Stomach (tissue), 9 donors: Measurements from ENCODE around the gene CYTH3. TPM values are rescaled to one million over a fixed set of nuclear protein-coding genes. Genes with fewer than 3 reads are reported as not detected.

Source experiments
- DNase-seq, 2 donors: peaks; one replicate each; pipeline versions ENCODE4 v3.0.0 to v3.0.0-alpha.2; 2013 to 2019
- H3K27ac ChIP-seq, 5 donors: fragments of 200-600 bp in 4 of 5; sonication (generic) in 4 of 5; one replicate each; pipeline ENCODE4 v1.5.1; 2013 to 2019; ENCODE audit warnings: mild to moderate bottlenecking in 1 of 5, moderate library complexity in 1 of 5
- H3K27me3 ChIP-seq, 3 donors: fragments of 200-600 bp; sonication (generic); one replicate each; pipeline ENCODE4 v1.5.1; 2017 to 2019; ENCODE audit warnings: mixed run types in 1 of 3
- H3K36me3 ChIP-seq, 4 donors: fragments of 200-600 bp; sonication (generic); 1 replicate in 3 of 4; 2 replicates in 1 of 4; pipeline ENCODE4 v1.5.1; 2016 to 2019
- H3K4me1 ChIP-seq, 4 donors: fragments of 200-600 bp; sonication (generic); one replicate each; pipeline ENCODE4 v1.5.1; 2016 to 2019
- H3K4me3 ChIP-seq, 4 donors: fragments of 200-600 bp; sonication (generic) in 3 of 4; one replicate each; pipeline ENCODE4 v1.5.1; 2016 to 2019; ENCODE audit warnings: mild to moderate bottlenecking in 1 of 4
- H3K9me3 ChIP-seq, 4 donors: fragments of 200-600 bp; sonication (generic); one replicate each; pipeline ENCODE4 v1.5.1; 2016 to 2019
- CTCF ChIP-seq, 7 experiments: fragments of 450-650 bp in 4 of 7; fragments of 200-600 bp in 3 of 7; sonication (generic) in 3 of 7; IDR thresholded peaks; one replicate each; pipeline ENCODE4 v1.5.1; 2016 to 2019; ENCODE audit warnings: antibody characterized with exemption in 7 of 7, control low read depth in 2 of 7, mild to moderate bottlenecking in 1 of 7
- EP300 ChIP-seq: sonication (generic); formaldehyde crosslinking; IDR thresholded peaks from one replicate; pipeline ENCODE4 v1.6.1; 2017; ENCODE audit warnings: antibody characterized with exemption
- POLR2A ChIP-seq, 4 donors: fragments of 450-650 bp; IDR thresholded peaks; one replicate each; pipeline ENCODE4 v1.6.1; 2016; ENCODE audit warnings: antibody characterized with exemption in 4 of 4, control low read depth in 2 of 4, mild to moderate bottlenecking in 1 of 4, moderate library complexity in 1 of 4
- POLR2AphosphoS5 ChIP-seq, 3 donors: sonication (generic); formaldehyde crosslinking; IDR thresholded peaks; one replicate each; pipeline ENCODE4 v1.6.1; 2016; ENCODE audit warnings: antibody characterized with exemption in 3 of 3
- WGBS, 5 donors: extraction: QIAGEN DNeasy Blood & Tissue Kit in 3 of 5; methylation state at CpG; one replicate each; pipeline versions ENCODE4 v1.1.5 to v1.1.7; 2013 to 2018; 5-methylcytosine and 5-hydroxymethylcytosine counted together
- intact Hi-C: fragments of 100-400 bp; cut with DNase I; formaldehyde crosslinking; loops from one replicate; pipeline ENCODE4 v1.15.1; 2023; ENCODE audit warnings: low total_unique reads
- polyA plus RNA-seq, 3 donors: library from polyadenylated mRNA; stranded (reverse); fragments of 200-250 nt; gene quantifications; one replicate each; pipeline ENCODE4 v1.2.3, GENCODE V29; 2013
- total RNA-seq, 5 donors: library from RNA; depleted of rRNA; stranded (reverse); fragments of >200 nt; gene quantifications; one replicate each; pipeline versions ENCODE4 v1.1.0 to v1.2.3, GENCODE V29; 2014 to 2016
- donor health status: healthy with polysubstance abuse.
- donor health status: Bipolar disorder and iron deficiency.
- donor health status: healthy.

Gene CYTH3
- total and polyA plus RNA-seq, 8 donors: 5.1 to 33.8 (median 16.1) TPM

GRCh38 chr7:6249043-6249442 is 23.4 kb downstream of the CYTH3 start:
- TF ChIP-seq POLR2A (IDR thresholded peaks at IDR 0.05) (no peak), CTCF (IDR thresholded peaks at IDR 0.05) (no peak), POLR2AphosphoS5 (IDR thresholded peaks at IDR 0.05) (no peak), EP300 (no peak)
- H3K9me3 ChIP-seq: no peaks in the 10 kb centered on the region
- no peak overlapping the region for H3K27ac ChIP-seq
- no peak for DNase-seq
- intact Hi-C loops: no loop called here
- peaks cover 0 to 54% (median 32%) of the 10 kb centered on the region in 4 donors for H3K4me1 ChIP-seq
- H3K36me3 ChIP-seq: no peaks in the 10 kb centered on the region
- no peaks in the 10 kb centered on the region for H3K27me3 ChIP-seq
- 94 to 97% (median 94%) methylated on average over 4 of the region's 4 CpGs for WGBS, 5 donors
- no peak overlapping the region for H3K4me3 ChIP-seq

- Histone ChIP-seq H3K9me3 (no peaks in the 10 kb centered on the region), H3K4me1 (peaks cover 0 to 49% (median 27%) of the 10 kb centered on the region in 4 donors), H3K27me3 (no peaks in the 10 kb centered on the region), H3K27ac (peak overlapping the region in 1 of 5 donors; percentile 25), H3K36me3 (no peaks in the 10 kb centered on the region), H3K4me3 (no peak overlapping the region)
- WGBS, 5 donors: 84 to 98% (median 92%) methylated on average over 6 of the region's 6 CpGs
- TF ChIP-seq CTCF (IDR thresholded peaks at IDR 0.05) (no peak), POLR2AphosphoS5 (IDR thresholded peaks at IDR 0.05) (peak in 1 of 3 donors; percentile 17)
- no peak for DNase-seq
- intact Hi-C loops: no loop called here
Observed at GRCh38 chr7:6248581-6248980, 23.8 kb downstream of the CYTH3 start.

- 81 to 87% (median 84%) methylated on average over 8 of the region's 8 CpGs for WGBS, 5 donors
- intact Hi-C loops: no loop called here
- Histone ChIP-seq H3K4me3 (no peak overlapping the region), H3K27ac (no peak overlapping the region), H3K4me1 (peaks cover 0 to 30% (median 17%) of the 10 kb centered on the region in 4 donors), H3K36me3 (no peaks in the 10 kb centered on the region), H3K27me3 (no peaks in the 10 kb centered on the region), H3K9me3 (no peaks in the 10 kb centered on the region)
- TF ChIP-seq POLR2A (IDR thresholded peaks at IDR 0.05): no peak
- peak in 1 of 2 donors; percentile 44 for DNase-seq
Observed at GRCh38 chr7:6246251-6246917, 26.0 kb downstream of the CYTH3 start.

- no peaks in the 10 kb centered on the region for H3K36me3 ChIP-seq
- no peak for DNase-seq
- TF ChIP-seq EP300 (no peak), POLR2A (IDR thresholded peaks at IDR 0.05) (no peak), POLR2AphosphoS5 (IDR thresholded peaks at IDR 0.05) (no peak), CTCF (IDR thresholded peaks at IDR 0.05) (no peak)
- H3K4me1 ChIP-seq: peaks cover 0 to 39% (median 15%) of the 10 kb centered on the region in 4 donors
- H3K4me3 ChIP-seq: no peak overlapping the region
- H3K27ac ChIP-seq: no peak overlapping the region
- WGBS, 5 donors: 90 to 96% (median 95%) methylated on average over 3 of the region's 3 CpGs
- H3K27me3 ChIP-seq: no peaks in the 10 kb centered on the region
- intact Hi-C loops: no loop called here
- no peaks in the 10 kb centered on the region for H3K9me3 ChIP-seq
Observed at GRCh38 chr7:6244021-6244420, 28.4 kb downstream of the CYTH3 start.

- H3K27me3 ChIP-seq: no peaks in the 10 kb centered on the region
- no peak overlapping the region for H3K27ac ChIP-seq
- intact Hi-C loops: no loop called here
- DNase-seq: no peak
- WGBS, 5 donors: 90 to 100% (median 97%) methylated on average over 5 of the region's 5 CpGs
- H3K4me3 ChIP-seq: no peak overlapping the region
- H3K4me1 ChIP-seq: peaks cover 0 to 36% (median 14%) of the 10 kb centered on the region in 4 donors
- TF ChIP-seq POLR2A (IDR thresholded peaks at IDR 0.05) (no peak), CTCF (IDR thresholded peaks at IDR 0.05) (no peak), EP300 (no peak), POLR2AphosphoS5 (IDR thresholded peaks at IDR 0.05) (no peak)
- H3K9me3 ChIP-seq: no peaks in the 10 kb centered on the region
- no peaks in the 10 kb centered on the region for H3K36me3 ChIP-seq
Observed at GRCh38 chr7:6243168-6243567, 29.3 kb downstream of the CYTH3 start.
